IPS-NIHi11 (cell line): ENCODE data around the gene COPG2.
"Not testable (repeated sequence)": the region's sequence is repeated elsewhere in the genome, so short reads cannot be mapped to it uniquely, and the experiment has no call there.

ENCODE experiments used
- DNase-seq: peaks from one replicate; pipeline ENCODE4 v3.0.0; 2012; ENCODE audit warnings: mixed read lengths, low spot score

The COPG2 gene

GRCh38 chr7:130649004-130649790 lies 19.4 kb downstream of the COPG2 start:
- DNase-seq: no peak

- DNase-seq: no peak
These were observed 20.0 kb downstream of the COPG2 start for GRCh38 chr7:130648580-130648979.

DNA sequence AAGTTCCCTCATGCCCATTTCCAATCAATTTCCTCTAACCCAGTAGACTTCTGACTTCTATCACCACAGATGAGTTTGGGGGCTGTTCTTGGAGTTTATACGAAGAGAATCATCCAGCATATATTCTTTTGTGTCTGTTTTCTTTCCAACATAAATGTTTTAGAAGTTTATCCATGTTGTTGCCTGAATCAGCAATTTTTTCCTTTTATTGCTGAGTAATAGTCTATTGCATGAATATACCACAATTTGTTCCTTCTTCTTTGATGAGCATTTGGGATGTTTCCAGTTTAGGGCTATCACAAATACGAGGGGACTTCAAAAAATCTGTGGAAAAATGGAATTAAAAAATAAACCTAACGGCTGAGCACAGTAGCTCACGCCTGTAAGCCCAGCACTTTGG lies 26.2 kb downstream of the COPG2 start:
- DNase-seq: no peak

- DNase-seq: no peak
These were observed 27.1 kb downstream of the COPG2 start for GRCh38 chr7:130641497-130641896.

- no peak for DNase-seq
These were observed 27.5 kb downstream of the COPG2 start for GRCh38 chr7:130641040-130641439.

- DNase-seq: no peak
These were observed 29.2 kb downstream of the COPG2 start for GRCh38 chr7:130639388-130639787.

DNA sequence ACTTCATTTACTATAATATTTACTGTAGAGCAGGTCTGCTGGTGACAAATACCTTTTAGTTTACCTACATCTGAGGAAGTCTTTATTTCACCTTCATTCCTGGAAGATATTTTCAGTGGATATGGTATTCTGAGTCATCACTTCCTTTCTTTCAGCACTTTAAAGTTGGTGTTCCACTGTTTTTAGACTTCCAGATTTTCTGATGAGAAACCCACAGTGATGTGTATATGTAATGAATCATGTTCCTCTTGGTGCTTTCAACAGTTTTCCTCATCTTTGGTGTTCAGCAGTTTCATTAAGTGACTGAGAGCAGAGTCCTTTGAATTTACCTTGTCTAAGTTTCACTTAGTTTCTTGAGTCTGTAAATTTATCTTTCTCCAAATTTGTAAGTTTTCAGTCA lies 36.4 kb downstream of the COPG2 start:
- DNase-seq: no peak

GRCh38 chr7:130628901-130629300 lies 39.6 kb downstream of the COPG2 start:
- no peak for DNase-seq

GRCh38 chr7:130627775-130628174 lies 40.8 kb downstream of the COPG2 start:
- DNase-seq: no peak

DNA sequence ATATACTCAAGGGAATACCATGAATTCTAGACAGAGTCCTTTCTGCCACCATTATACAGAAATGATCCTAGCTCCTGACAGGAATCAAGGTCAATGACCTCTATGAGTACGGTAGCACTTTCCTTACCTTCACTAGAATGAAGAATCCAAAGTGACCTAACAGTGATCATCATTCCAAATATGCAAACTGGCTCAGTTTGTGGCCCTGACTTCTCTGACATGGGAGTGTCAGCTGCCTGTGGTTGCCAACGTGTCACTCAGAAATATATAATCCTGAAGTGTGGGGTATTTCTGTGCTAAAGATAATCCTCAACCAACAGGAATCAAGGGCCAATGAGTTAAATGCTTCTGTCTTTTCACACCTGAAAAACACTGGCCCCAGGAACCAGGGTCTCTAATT lies 45.7 kb downstream of the COPG2 start:
- DNase-seq: no peak

- no peak for DNase-seq
These were observed 53.0 kb downstream of the COPG2 start for GRCh38 chr7:130615583-130615982.

DNA sequence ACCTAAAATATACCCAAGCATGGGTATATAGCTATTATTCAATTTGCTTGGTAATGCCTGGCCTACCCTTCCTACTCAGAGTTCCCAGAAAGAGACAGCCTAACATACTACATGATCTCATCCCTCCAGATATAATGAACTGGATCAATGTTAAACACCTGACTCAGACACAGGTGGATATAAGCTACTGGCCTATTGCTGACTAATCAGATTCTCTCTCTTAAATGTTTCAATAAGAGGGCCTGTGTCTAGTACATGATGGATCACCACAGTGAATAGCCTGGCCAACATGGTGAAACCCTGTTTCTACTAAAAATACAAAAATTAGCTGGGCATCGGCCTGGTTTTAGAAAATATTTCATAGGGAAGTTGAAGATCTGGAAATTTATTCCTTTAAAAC lies 54.1 kb downstream of the COPG2 start:
- DNase-seq: no peak

GRCh38 chr7:130611218-130611617 lies 57.3 kb downstream of the COPG2 start:
- DNase-seq: no peak

DNA sequence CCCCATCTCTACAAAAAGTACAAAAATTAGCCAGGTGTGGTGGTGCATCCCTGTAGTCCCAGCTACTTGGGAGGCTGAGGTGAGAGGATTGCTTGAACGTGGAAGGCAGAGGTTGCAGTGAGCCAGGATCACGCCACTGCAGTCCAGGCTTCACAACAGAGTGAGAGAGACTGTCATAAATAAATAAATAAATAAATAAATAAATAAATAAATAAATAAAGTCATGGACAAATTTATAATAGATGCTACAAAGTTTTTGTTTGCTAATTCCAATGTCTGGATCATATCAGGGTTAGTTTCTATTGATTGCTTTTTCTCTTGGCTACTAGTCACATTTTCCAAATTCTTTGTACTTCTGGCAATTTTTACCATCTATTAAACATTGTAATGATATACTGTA lies 61.5 kb downstream of the COPG2 start:
- not testable (repeated sequence) for DNase-seq

GRCh38 chr7:130606161-130606560 lies 62.4 kb downstream of the COPG2 start:
- no peak for DNase-seq

DNA sequence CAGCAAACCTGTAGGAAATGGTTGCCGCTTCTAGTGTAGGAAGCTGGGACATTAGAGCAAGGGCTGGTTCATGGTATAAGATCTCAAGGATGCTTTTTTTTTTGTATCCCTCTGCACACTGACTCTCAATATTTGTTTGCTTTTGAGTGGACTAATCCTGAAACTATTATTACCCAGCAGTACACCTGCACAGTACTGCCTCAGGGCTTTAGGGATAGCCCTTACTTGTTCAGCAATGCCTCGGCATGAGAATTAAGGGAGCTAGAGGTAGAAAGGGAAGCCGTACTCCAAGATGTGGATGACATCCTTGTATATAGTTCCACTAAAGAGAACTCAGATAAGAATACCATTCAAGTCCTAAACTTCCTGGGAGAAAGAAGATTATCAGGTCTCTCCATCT lies 70.5 kb downstream of the COPG2 start:
- no peak for DNase-seq

- DNase-seq: no peak
These were observed 72.6 kb downstream of the COPG2 start for GRCh38 chr7:130595986-130596385.

GRCh38 chr7:130593033-130593432 lies 75.5 kb downstream of the COPG2 start:
- DNase-seq: no peak

DNA sequence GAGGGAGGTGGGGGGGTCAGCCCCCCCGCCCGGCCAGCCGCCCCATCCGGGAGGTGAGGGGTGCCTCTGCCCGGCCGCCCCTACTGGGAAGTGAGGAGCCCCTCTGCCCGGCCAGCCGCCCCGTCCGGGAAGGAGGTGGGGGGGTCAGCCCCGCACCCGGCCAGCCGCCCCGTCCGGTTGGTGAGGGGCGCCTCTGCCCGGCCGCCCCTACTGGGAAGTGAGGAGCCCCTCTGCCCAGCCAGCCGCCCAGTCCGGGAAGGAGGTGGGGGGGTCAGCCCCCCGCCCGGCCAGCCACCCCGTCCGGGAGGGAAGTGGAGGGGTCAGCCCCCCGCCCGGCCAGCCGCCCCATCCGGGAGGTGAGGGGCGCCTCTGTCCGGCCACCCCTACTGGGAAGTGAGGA lies 77.1 kb downstream of the COPG2 start:
- DNase-seq: not testable (repeated sequence)

DNA sequence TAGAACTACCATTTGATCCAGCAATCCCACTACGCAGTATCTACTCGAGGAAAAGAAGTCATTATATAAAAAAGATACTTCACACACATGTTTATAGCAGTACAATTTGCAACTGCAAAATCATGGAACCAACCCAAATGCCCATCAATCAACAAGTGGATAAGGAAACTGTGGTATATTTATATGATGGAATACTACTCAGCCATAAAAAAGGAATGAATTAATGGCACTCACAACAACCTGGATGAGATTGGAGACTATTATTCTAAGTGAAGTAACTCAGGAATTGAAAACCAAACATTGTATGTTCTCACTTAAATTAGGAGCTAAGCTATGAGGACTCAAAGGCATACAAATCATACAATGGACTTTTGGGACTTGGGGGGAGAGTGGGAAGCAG lies 82.6 kb downstream of the COPG2 start:
- DNase-seq: not testable (repeated sequence)

GRCh38 chr7:130575110-130575509 lies 93.4 kb downstream of the COPG2 start:
- not testable (repeated sequence) for DNase-seq

DNA sequence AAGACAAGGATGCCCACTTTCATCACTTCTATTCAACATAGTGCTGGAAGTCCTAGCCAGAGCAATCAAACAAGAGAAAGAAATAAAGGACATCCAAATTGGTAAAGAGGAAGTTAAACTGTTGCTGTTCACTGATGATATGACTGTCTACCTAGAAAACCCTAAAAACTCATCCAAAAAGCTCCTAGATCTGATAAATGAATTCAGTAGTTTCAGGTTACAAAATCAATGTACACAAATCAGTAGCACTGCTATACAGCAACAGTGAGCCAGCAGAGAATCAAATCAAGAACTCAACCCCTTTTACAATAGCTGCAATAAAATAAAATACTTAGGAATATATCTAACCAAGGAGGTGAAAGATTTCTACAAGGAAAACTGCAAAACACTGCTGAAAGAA lies 98.4 kb downstream of the COPG2 start:
- DNase-seq: not testable (repeated sequence)

DNA sequence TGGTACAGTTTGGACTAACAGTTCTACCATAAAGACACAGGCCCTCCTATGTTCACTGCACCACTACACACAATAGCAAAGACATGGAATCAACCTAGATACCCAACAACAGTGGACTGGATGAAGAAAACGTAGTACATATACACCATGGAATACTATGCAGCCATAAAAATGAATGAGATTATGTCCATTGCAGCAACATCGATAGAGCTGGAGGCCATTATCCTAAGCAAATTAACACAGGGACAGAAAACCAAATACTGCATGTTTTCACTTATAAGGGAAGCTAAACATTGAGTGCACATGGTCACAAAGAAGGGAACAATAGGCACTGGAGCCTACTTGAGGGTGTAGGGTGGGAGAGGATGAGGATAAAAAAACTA lies 101.7 kb downstream of the COPG2 start:
- no peak for DNase-seq

- DNase-seq: no peak
These were observed 102.2 kb downstream of the COPG2 start for GRCh38 chr7:130566168-130566897.
